Measurements from ENCODE around the gene SPAG16. TPM values are rescaled to one million over a fixed set of nuclear protein-coding genes. Genes with fewer than 3 reads are reported as not detected.
"Not testable (repeated sequence)": the region's sequence is repeated elsewhere in the genome, so short reads cannot be mapped to it uniquely, and the experiment has no call there.

The SPAG16 gene
- total RNA-seq, 1 donor from 2014 or later: 18.1 TPM

DNA sequence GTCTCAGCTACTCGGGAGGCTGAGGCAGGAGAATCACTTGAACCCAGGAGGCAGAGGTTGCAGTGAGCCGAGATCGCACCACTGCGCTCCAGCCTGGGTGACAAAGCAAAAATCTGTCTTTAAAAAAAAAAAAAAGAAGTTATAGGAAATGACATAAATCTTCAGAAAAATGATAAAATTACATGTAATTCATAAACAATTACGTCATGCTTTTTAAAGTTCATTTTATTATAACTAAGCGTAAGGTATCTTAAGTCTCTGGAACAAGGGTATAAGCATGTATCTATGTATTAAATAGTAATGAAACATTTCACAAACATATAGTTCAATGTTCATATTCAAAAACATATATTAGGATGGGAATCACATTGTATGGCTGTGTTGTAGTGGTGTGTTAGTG, 425.9 kb downstream of the SPAG16 start:
- no peaks in the 10 kb centered on the region for H3K9me3 Mint-ChIP-seq (ENCODE audit: unreplicated experiment)
- no peak overlapping the region for H3K4me3 Mint-ChIP-seq (ENCODE audit: unreplicated experiment)
- no peaks in the 10 kb centered on the region for H3K36me3 Mint-ChIP-seq (ENCODE audit: unreplicated experiment)
- no peak overlapping the region for H3K27ac Mint-ChIP-seq (ENCODE audit: unreplicated experiment)
- no peaks in the 10 kb centered on the region for H3K27me3 Mint-ChIP-seq (ENCODE audit: unreplicated experiment)
- H3K4me1 Mint-ChIP-seq (ENCODE audit: low read depth, unreplicated experiment): no peaks in the 10 kb centered on the region
- no peak for DNase-seq
- TF ChIP-seq, protein P1, sequence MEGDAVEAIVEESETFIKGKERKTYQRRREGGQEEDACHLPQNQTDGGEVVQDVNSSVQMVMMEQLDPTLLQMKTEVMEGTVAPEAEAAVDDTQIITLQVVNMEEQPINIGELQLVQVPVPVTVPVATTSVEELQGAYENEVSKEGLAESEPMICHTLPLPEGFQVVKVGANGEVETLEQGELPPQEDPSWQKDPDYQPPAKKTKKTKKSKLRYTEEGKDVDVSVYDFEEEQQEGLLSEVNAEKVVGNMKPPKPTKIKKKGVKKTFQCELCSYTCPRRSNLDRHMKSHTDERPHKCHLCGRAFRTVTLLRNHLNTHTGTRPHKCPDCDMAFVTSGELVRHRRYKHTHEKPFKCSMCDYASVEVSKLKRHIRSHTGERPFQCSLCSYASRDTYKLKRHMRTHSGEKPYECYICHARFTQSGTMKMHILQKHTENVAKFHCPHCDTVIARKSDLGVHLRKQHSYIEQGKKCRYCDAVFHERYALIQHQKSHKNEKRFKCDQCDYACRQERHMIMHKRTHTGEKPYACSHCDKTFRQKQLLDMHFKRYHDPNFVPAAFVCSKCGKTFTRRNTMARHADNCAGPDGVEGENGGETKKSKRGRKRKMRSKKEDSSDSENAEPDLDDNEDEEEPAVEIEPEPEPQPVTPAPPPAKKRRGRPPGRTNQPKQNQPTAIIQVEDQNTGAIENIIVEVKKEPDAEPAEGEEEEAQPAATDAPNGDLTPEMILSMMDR (IDR thresholded peaks at IDR 0.05; ENCODE audit: partially characterized antibody, unreplicated experiment): no peak

DNA sequence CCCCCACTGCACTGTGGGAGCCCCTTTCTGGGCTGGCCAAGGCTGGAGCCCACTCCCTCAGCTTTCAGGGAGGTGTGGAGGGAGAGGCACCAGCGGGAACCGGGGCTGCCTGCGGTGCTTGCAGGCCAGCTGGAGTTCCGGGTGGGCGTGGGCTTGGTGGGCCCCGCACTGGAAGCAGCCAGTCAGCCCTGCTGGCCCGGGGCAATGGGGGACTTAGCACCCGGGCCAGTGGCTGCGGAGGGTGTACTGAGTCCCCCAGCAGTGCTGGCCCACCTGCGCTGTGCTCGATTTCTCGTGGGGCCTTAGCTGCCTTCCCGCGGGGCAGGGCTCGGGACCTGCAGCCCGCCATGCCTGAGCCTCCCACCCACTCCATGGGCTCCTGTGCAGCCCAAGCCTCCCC, 434.1 kb downstream of the SPAG16 start:
- not testable (repeated sequence) for H3K27ac Mint-ChIP-seq (ENCODE audit: unreplicated experiment); H3K4me1 Mint-ChIP-seq (ENCODE audit: low read depth, unreplicated experiment); H3K27me3 Mint-ChIP-seq (ENCODE audit: unreplicated experiment); DNase-seq; H3K9me3 Mint-ChIP-seq (ENCODE audit: unreplicated experiment); H3K4me3 Mint-ChIP-seq (ENCODE audit: unreplicated experiment); H3K36me3 Mint-ChIP-seq (ENCODE audit: unreplicated experiment)

DNA sequence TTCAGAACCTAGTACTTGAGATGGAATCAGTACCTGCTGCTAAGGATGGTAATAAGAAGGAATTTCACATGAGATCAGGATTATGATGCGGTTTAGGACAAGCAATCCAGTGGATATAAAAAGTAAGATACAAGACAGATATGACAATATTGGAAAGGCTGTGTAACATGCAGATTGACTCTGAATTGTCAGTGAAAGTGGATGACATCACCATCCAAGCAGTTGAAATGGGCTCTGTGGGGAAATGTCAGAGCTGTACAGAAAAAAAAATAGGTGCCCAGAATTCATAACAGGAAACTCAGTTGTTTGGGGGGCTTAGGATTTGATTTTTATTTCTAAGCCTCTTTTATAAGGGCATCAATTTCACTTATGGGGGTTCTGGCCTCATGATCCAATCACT, 438.3 kb downstream of the SPAG16 start:
- TF ChIP-seq, protein P1 (IDR thresholded peaks at IDR 0.05; ENCODE audit: partially characterized antibody, unreplicated experiment): no peak
- Mint-ChIP-seq H3K27me3 (ENCODE audit: unreplicated experiment) (peaks cover 2% of the 10 kb centered on the region), H3K4me1 (ENCODE audit: low read depth, unreplicated experiment) (peaks cover 5% of the 10 kb centered on the region), H3K4me3 (ENCODE audit: unreplicated experiment) (no peak overlapping the region), H3K36me3 (ENCODE audit: unreplicated experiment) (no peaks in the 10 kb centered on the region), H3K27ac (ENCODE audit: unreplicated experiment) (no peak overlapping the region), H3K9me3 (ENCODE audit: unreplicated experiment) (no peaks in the 10 kb centered on the region)
- DNase-seq: no peak

DNA sequence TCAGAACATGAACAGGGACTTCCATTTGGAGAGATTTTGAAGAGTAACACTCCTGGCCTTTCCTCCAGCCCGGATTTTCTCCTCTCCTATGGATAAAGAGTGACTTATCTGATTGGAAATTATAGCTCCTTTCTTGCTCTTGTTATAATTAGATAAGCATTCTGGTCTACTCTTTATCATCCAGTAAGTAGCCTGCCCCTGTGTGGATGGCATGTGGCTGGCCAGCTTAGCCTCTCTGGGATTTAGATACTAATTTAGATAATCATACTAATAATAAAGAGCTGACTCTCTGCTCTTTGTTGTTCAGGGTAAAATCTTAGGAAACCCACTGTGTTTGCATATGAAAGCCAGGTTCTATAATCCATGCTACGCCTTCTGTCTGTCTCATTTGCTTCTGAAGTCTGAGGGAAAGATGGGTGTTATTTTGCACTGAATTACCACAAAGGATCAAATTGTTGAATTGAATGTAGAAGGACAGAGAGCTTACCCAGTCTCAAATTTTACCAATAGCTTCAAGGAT, 438.8 kb downstream of the SPAG16 start:
- DNase-seq: no peak
- TF ChIP-seq, protein P1 (IDR thresholded peaks at IDR 0.05; ENCODE audit: partially characterized antibody, unreplicated experiment): no peak
- H3K27me3 Mint-ChIP-seq (ENCODE audit: unreplicated experiment): peaks cover 2% of the 10 kb centered on the region
- peaks cover 5% of the 10 kb centered on the region for H3K4me1 Mint-ChIP-seq (ENCODE audit: low read depth, unreplicated experiment)
- H3K36me3 Mint-ChIP-seq (ENCODE audit: unreplicated experiment): no peaks in the 10 kb centered on the region
- no peak overlapping the region for H3K27ac Mint-ChIP-seq (ENCODE audit: unreplicated experiment)
- H3K9me3 Mint-ChIP-seq (ENCODE audit: unreplicated experiment): no peaks in the 10 kb centered on the region
- H3K4me3 Mint-ChIP-seq (ENCODE audit: unreplicated experiment): no peak overlapping the region

DNA sequence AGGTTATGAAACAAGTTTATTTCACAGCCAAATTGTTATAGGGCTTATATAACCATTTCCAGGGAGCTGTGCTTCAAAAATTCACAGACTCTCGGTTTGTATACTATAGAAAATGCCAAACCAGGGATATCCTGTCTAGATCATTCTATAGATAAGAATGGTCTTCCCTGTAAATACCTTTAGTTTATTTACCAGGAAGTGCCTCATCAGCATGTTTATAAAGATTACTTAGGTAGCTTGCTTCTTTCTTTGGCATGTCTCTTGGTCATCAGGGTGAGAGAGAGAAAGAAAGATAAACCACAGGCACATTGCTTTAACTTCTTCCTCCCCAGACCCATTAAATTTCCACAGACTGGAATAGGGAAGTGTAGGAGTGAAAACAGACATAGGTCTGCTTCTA, 439.4 kb downstream of the SPAG16 start:
- Mint-ChIP-seq H3K36me3 (ENCODE audit: unreplicated experiment) (no peaks in the 10 kb centered on the region), H3K4me3 (ENCODE audit: unreplicated experiment) (no peak overlapping the region), H3K27ac (ENCODE audit: unreplicated experiment) (no peak overlapping the region), H3K4me1 (ENCODE audit: low read depth, unreplicated experiment) (peaks cover 5% of the 10 kb centered on the region), H3K27me3 (ENCODE audit: unreplicated experiment) (peaks cover 2% of the 10 kb centered on the region), H3K9me3 (ENCODE audit: unreplicated experiment) (no peaks in the 10 kb centered on the region)
- TF ChIP-seq, protein P1 (IDR thresholded peaks at IDR 0.05; ENCODE audit: partially characterized antibody, unreplicated experiment): no peak
- no peak for DNase-seq
